HG03457 (cell line): ENCODE data around the gene FRMPD4.

Source experiments
- ATAC-seq: cut with Tn5 transposase; IDR thresholded peaks from one replicate; pipeline ENCODE4 v1.9.1; 2021; ENCODE audit warnings: moderate number of reproducible peaks; ENCODE audit not compliant: unreplicated experiment

The FRMPD4 gene

GRCh38 chrX:12611471-12611870 lies 473.2 kb downstream of the FRMPD4 start:
- no peak for ATAC-seq

DNA sequence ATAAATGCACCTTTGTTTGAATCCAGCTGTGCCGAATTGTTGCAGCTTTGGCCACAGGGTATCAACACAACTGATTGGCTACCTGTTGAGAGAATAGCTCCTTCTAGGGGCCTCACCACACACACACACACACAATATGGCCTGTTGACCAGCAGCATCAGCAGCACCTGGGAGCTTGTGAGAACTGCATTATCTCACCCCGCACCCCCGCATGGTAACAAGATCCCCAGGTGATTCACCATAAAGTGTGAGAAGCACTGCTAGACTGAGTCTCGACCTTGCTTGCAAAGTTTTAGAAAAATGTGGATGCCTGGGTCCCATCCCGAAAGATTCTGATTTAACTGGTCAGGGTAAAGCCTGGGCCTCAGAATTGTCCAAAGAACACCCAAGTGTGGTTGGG lies 476.0 kb downstream of the FRMPD4 start:
- no peak for ATAC-seq

- ATAC-seq: no peak
Measured at GRCh38 chrX:12615061-12615460, 476.8 kb downstream of the FRMPD4 start.

DNA sequence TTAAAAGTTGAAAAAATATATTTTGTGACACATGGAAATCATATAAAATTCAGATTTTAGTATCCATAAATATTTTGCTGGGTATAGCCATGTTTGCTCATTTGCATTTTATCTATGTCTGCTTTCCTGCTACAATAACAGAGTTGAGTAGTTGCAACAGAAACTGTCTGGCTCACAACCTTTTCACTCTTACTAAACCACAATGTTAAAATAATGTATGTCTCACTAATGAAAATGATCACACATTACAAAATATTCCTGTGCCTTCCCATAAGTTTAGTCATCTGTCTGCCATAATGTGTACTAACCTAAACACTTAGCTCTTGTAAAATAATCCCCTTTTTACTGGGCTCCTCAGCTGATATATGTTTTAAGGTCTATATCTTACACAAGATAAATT lies 479.0 kb downstream of the FRMPD4 start:
- ATAC-seq: no peak

DNA sequence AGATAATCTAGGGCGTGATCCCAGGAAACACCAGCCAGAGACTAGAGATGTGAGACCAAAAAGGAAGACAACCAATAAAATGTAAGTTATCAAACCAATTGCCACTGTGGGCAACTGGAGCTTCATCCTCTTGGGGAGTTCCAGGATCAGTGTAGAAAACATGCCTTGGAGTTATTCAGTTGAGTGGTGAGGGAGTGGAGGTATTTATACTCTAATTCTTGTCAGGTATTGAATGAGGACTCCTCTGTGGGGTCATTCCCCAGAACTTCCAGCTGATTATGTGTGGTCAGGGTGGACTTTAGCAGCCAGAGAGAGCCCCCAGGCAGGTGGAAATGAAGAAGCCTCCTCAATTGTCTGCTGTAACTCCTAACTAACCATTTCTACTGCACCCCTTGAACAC lies 509.0 kb downstream of the FRMPD4 start:
- no peak for ATAC-seq

DNA sequence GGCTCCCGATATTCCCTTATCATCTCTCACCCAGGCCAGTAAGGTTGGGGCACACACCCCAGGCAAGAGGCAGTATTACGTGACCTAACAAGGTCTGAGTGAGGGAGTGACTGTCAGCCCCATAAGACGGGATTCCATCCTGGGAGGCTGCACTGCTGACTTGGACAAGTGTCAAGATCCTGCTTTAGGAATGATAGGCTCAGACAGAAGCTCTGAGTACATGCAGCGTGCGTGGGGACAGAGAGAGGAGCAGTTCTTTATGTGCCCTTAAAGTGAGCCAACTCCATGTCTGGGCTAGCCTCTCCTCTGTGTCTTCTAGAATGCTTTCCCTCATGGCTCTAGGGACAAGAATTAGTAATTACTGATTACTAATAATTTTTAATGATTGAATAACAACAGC lies 510.7 kb downstream of the FRMPD4 start:
- ATAC-seq: no peak

GRCh38 chrX:12657433-12657832 lies 519.2 kb downstream of the FRMPD4 start:
- no peak for ATAC-seq

- peak; percentile 74 for ATAC-seq
Measured at GRCh38 chrX:12657881-12658280, 519.6 kb downstream of the FRMPD4 start.

- no peak for ATAC-seq
Measured at GRCh38 chrX:12661464-12661863, 523.2 kb downstream of the FRMPD4 start.

GRCh38 chrX:12672367-12673106 lies 534.3 kb downstream of the FRMPD4 start:
- ATAC-seq: no peak

DNA sequence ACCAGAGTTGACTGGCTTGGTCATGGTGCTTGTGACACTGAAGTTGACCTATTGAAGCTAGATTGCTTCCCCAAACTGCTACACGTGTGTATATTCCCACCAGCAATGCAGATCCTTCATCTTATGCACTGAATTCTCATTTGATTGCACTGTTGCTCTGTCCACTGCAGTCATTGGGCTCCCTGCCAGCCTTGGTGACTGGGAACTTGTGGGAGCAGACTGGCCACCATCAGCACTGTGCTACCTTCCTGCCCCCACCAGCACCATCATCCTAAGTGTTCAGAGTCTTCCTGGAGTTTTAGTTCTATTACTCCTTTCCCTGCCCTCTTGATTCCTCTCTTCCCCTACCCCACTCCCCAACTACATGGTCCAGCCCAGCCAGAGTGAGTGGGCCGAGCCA lies 535.2 kb downstream of the FRMPD4 start:
- ATAC-seq: no peak

DNA sequence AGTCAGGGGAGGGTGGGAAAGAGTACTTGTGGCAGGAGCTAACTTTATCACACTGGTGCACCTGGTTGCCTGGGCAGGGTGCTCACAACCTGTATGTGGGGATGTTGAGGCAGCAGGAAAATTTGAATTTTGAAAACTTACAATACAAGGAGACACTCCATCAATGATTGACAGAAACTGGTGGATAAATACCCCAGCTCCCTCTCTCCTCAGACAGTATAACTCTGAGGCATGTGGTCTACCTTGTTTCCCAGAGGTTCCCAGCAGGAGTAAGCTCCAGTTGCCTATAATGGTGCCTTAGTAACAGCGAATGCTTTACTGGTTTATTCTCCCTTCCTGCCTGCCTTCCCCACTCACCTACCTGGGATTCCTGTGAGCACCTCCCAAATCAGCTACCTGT lies 541.2 kb downstream of the FRMPD4 start:
- no peak for ATAC-seq

- ATAC-seq: no peak
Measured at GRCh38 chrX:12681047-12681446, 542.8 kb downstream of the FRMPD4 start.

GRCh38 chrX:12685541-12685940 lies 547.3 kb downstream of the FRMPD4 start:
- ATAC-seq: no peak

DNA sequence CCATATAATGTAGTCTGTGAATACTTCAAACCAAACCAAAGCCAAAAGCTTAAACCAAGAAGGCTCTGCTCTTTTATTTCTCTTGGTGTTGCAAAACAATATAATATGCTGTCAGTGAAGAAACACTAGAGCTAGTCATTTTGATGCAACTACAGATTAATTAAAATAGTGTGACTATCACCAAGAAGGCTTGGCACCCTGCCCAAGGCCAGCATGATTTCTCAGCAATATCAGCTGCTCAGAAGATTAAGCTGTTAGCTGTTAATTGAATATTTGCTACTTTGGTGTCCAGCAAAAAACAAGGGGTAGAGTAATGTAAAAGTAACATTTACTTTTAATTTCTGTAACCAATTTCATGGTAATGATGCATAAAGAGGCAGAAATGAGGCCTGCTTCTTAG lies 548.1 kb downstream of the FRMPD4 start:
- ATAC-seq: no peak

DNA sequence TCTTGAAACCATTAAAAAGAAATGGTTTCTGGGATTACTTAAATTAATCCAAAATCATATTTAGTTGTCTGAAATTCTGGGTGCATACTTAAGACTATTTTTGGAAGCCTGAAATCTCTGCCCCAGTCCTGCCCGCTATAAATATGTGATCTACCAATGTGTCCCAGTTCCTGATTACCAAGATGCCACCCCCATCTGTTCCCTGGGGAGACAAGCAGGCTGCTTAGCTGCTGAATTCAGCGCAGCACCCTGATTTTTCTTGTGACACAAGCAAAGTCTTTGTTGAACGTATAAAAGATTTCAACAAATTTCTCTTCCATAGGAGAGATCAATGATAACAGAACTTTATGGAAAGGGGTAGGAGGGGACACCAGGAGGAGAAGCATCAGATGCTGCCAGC lies 552.4 kb downstream of the FRMPD4 start:
- ATAC-seq: no peak

DNA sequence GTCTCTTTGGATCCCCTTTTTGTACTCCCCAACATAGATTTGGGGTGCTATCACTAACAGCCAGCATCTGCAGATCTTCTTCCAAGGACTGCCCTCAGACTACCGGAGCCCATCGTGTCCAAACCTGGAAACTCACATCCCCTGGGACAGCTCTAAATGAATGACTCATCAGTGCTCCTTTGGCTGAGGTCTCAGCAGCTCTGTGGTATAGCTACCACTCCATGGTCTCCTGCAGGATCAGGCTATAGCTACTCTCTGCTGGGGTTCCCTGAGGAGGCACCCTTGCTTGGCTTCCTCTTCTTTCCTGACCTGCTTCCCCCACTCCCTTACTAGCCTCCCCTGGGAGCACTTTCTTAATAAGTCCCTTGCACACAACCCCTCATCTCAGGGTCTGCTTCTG lies 555.5 kb downstream of the FRMPD4 start:
- ATAC-seq: no peak

DNA sequence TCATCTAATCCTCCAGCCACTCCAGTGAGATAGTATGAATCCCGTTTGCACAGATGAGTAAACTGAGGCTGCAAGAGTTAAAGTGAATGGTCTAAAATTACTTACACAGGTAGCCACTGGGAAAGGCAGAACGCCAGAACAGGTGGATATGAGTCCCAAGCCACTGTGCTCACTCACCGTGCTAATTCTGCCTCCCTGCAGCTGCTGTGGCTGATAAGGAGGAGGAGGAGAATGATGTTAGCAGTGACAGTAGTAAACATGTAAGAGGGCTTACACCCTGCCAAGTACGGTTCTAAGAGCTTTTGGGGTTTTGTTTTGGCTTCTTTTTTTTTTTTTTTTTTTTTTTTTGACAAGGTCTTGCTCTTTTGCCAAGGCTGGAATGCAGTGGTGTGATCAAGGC lies 562.5 kb downstream of the FRMPD4 start:
- ATAC-seq: no peak

- ATAC-seq: no peak
Measured at GRCh38 chrX:12701628-12702027, 563.4 kb downstream of the FRMPD4 start.

DNA sequence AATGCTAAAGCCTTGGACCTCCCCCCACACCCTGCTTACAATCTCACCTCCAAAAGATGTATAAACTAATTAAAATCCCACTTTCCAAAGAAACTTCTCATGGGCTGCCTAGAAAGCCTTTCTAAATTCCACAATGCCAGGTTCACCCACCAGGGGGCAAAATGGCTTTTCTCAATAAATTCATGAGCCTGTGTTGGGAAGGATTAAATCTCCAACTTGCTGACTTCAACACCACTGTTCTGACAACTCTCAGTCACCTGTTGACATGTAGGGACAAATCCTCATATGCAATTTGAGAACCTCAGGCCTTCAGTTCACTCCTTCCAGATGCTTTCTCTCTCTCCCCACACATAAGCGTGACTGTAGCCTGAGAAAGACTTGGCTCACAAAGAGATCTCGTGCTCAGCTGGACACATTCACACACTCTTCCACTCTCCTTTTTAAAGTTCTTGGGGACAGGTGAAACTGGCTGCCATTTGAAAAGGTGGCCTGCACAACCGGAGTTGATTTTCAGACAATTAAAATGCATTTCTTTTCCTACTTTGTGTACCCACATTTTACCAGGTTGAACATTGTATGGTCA lies 564.3 kb downstream of the FRMPD4 start:
- no peak for ATAC-seq

- ATAC-seq: no peak
Measured at GRCh38 chrX:12704706-12705105, 566.4 kb downstream of the FRMPD4 start.

GRCh38 chrX:12709047-12709446 lies 570.8 kb downstream of the FRMPD4 start:
- ATAC-seq: no peak
